Stimulated activated CD4-positive, alpha-beta T cell treated with anti-CD3 and anti-CD28 coated beads, TNF-alpha, amount 100 ng/mL, for 4 hours (primary cell): ENCODE results near the gene LPP.

ENCODE experiments used
- DNase-seq, 3 experiments: peaks; one replicate each; pipeline ENCODE4 v3.0.0-alpha.2; 2020; ENCODE audit warnings: low read depth in 3 of 3

Gene LPP

DNA sequence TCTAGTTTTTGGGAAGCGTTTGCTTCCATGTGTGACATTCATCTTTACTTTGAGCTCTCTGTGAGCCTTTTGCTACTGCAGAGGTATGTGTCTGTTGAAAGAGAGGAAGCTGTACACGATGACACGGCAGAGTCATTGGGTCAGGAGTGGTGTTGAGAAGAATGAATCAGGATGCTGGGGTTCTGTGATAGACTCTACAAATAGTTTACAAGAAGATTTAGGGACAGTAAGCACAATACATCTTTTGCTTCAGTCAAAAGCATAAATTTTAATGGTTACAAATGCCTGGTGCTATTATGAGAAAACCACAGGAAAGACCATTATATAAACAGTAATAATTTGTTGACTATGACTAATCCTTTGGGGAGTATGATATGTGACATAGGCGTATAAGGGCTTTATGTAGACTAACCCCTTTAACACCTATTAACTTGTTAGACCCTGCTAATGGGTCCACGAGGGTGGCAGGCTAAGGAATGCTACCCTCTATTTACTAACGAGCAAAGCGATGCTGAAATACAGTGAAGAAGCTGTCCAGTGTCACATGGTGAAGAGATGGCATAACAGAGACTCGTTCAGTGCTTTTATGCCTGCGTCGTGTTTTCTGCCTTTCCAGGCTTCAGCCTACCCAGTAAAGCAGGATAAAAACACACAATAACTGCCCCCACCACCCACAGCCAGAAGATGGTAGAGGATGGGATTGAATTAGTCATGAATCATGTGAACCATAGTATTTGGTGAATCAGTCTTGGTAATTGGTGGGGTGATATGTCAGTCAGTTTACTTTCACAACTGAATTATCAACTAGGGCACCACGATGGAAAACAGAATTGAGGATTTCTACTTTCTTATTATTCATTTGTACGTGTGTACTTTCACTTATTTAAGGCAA is 118.8 kb downstream of the LPP start:
- no peak for DNase-seq

DNA sequence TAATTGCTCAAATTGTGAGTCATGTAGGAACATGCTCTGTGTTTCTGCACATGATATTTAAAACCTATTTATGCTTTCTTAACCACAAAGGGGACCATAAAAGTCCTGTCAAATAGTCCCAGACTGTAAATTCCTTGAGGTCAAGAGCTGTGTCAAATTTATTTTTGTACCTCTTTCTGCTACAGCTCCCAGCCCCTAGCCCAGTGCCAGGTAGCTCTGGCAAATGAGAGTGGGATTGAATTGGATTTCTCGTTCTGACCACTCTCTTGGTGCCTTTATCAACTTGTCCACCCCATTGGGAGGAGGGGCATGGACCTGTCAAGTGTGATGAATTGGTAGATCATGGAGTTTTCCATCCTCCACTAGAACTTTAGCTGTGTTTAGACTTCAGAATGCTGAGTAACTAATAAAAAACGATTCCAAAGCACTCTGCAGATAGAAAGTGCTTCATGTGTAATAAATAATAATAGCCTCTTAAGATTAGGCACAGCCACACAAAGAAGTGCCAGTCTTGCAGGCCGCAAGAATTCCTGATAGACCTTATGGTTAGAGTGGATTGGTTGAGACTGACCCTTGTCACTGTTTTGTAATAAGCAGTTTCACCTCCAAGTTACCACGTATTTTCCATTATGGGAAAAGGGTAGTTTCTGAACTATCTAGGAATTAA is 120.4 kb downstream of the LPP start:
- no peak for DNase-seq

DNA sequence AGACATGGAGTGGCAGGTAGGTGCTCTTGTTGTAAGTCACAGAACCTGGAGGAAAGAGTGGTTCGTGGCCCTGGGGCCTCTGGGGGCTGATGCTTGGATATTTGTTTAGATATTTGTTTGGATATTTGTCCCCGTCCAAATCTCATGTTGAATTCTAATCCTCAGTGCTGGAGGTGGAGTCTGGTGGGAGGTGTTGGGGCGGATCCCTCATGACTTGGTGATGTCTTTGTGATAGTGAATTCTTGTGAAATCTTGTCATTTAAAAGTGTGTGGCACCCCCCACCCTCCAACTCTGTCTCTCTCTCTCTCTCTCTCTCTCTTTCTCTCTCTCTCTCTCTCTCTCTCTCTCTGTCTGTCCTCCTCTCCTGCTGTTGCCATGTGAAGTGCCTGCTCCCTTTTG is 122.4 kb downstream of the LPP start:
- no peak for DNase-seq

DNA sequence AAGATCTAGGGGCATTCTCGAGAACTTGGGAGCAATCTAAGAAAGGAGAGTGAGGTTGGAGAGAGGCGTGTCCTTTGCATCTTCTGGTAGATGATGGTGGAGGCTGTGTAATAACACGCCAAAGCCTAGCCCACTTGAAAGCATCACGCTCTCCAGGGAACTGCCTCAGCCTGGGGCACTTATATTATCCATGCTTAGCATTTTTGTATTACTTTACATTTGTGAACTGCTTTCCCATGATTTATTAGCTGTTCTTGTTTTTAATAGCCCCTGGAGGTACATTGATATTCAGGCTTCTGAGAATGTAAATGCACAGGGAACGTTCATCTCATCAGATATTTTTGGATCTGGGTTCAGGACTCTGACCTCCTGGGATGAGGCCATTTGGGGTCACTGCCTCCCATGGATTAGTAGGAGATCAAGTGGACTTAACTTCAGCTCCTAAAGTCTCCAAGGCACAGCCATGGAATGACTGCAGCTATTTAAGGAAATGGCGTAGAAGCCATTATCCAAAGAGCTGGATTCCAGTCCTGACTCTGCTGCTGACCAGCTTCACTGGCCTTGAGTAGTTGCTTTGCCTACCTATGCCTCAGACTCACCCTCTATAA is 124.9 kb downstream of the LPP start:
- no peak for DNase-seq

DNA sequence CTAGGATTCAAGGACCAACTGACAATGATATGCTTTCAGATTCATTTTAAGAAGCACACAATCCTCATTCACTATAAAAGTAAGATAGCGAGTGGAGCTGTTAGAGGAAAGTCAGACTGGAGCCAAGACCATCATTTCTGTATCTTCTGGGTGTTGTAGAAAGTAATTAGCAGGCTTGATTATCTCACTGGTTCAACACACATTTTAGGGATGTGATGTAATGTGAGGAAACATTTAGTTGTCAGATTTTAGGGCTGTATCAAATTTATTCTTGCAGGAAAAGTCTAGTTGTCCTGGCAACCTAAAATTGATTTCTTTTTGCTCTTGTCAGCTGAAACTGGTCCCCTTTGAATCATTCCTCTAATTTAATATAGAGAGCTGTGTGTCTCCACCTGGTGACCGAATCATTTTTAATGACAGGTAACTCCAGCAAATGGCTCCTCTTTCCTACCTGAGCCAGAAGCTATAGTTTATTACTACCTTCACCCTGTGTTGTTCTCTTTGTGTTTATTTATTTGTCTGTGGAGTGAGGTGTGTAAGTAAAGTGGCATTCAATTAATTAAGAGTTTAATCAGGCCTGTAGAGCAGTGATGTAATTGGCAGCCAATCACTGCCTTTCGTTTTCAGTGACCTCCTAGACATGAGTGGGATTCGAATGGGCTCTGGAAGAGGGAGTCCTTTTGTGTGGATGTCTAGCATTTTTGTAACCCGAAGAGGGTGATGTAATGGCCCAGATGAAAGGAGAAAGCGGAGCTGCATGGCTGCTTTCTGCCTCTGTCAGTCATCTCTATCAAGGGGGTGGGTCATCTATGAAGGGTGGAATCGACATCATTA is 125.8 kb downstream of the LPP start:
- no peak for DNase-seq

DNA sequence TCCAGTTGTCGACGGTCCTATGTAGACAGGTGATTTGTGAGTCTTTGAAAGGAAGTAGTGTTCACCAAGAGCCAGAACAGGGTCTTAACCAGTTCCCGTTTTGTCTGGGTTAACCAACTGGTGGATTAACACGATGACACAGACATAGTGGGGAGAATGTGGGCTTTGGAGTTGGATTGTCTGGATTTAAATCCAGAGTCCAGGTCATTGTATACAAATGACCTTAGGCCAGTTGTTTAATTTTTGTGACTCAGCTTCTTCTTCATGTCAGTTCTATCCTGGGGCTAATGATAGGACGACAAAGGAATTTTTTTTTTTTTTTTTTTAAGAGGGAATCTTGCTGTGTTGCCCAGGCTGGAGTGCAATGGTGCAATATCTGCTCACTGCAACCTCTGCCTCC is 126.7 kb downstream of the LPP start:
- DNase-seq, result no peak

DNA sequence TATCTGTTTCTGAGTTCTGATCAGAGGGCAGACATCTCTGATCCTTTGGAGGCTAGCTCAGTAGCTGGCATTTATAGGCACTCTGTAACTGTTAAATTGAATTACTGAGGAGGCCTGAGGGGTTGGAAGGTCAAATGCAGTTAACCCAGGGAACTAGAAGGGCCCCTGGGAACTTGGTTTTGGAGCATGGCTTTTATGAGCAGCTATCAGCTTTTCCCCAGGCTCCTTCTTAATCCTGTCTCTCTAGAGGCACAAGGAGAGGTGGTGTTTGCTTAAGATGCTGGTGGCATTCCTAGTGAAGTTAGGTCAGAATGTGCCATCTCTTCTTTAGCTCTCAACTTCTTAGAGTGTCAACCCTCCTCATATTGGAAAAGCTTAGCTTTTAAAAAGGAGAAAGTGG is 128.9 kb downstream of the LPP start:
- no peak for DNase-seq

DNA sequence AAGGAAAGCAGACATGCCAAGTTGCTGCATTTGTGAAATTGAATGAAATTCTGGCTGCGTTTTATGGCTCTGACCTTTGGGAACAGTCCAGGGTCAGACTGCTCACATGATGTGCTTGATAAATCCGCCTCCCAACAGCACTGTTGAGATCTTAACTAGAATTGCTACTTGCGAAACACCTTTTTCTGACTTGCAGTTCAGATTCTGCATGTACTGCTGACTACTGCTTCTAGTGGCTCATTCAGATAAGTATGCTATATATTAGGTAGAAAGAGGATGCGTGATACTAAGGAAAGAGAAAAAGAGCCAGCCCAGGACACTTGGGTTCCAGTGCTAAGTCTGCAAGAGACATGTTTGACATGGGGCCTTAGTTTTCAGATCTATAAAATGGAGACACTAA is 129.4 kb downstream of the LPP start:
- DNase-seq, result no peak

DNA sequence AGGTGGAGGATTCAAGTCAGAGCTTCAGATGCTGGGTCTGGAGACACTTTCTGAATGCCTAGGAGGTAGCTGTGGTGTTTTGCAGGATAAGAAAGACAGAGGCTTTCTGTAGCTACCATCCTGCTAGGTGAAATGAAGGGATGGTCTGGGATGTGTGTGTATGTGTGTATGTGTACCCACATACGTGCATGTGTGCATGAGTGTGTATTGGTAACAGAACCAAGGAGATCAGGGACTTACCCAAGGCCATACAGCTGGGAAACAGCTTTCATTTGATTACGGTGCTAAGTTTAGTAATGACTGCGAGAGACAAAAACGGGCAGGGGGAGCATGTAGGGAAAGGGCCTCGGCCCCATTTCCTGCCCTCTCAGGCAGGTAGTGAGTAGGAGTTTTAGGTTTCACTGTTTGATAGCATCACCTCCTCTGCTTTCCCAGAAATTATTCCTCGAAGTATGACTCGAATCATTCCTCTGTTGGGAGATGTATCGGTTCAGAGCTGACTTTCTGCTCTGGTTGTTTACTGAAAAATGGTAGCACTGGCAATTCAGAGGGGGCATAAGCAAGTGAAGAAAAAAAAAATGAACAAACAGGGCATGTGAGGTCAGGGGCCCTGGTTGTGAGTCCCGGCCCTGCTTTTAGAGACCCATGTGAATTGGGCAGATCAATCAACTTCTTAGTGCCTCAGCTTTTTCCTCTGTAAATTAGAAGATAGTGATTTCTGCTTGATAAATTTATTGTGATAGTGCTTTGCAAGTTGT is 130.7 kb downstream of the LPP start:
- no peak for DNase-seq

DNA sequence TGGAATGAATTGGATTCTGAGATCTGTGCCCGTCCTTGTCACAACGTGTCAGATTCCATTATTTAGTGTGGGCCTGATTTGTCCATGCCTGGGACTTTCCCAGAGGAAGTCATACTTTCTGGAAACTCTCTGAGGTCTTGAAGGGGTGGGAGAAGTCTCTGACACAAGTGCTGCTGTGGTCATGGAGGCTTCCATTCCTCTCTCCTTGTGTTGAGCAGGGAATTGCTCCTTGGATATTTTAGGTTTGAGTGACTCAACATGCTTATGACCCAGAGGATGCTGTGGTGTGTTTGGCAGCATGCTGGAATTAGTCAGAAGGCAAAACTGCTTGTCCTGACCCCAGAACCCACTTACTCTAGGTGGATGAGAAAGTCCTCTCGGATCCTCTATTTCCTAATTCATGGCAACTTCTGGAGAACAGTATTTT is 132.1 kb downstream of the LPP start:
- DNase-seq, result no peak

DNA sequence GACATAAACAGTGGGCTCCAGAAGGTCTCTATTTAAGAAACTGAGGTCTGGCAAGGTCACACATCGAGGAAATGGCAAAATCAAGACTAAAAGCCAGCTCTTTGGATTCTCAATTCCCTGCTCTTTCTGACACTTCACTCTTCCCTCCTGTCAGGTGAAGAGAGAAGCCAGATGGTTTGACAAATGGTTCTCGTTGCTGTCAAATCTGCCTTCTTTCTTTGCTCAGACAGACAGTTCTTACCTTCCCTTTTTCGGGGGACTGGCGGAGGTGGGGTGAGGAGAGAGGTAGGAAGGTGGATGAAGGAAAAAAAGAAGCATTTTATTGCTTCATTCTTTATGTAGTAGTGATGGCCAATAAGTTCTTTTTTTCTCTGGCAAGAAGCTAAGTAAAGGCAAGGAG is 133.4 kb downstream of the LPP start:
- no peak for DNase-seq

DNA sequence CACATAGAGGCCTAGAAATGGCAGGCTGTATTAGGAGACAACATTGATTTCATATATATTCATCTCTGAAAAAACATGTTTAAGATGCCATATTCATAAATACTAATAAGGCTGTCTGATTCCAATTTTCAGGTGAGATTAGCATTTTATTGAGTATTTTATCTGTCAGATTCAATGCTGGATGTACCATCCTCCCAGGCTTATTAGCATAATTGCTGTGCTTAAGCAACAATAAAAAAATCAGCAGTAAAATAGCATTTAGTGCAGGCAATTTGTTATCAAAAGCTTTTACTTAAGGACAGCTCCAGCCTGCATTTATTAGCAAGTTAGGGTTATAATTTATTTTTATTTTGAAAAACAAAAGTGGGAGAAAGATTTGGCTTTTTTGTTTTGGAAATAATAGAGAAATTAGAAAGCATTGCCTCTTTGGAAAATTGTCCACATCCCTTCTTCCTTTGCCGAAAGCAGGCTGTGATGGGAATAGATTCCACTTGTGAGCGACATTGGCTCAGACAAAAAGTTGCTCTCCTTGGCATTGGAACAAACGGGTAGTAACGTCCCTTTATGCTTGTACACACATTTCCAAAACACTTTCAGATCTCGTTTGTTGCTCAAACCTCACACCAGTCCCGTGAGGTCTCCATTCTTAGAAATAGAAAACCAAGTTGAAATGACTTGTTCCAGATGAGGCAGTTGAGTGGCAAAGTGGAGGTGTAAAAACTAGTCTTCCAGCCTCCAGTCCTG is 134.0 kb downstream of the LPP start:
- DNase-seq, result no peak

DNA sequence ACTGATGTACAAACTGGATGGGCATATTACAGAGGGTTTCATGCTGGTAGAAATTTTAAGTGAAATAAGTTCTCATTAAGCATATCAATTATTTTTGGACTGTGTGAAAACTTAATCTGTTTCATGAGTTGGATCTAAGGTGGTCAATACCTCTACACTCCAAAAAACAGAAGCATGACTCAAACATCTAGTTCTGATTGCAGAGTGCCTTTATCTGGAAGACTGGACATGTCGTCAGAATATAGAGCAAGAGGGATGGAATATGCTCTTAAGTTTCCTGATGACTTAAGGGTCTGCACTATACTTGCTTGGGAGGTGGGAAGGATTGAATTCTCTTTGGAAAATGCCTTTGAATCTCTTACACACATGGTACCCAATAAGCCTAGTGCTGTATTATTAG is 138.3 kb downstream of the LPP start:
- no peak for DNase-seq

DNA sequence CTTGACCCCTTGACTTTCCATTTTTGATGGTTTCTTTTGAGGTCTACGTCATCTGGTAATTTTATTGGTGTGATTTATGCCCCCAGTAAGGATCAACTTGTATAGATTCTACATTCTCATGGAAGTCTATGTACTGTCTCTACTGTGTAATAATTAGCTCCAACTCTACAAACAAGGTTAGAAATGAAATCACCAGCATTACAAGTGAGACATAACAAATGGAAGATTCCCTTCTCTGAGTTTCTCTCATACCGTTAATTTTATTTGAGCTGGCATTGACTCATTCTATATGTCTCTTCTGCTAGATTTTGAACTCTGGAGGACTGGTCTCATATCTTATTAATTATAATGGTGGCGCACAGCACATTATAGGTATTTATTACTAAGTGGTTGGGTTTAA is 138.9 kb downstream of the LPP start:
- DNase-seq, result no peak

DNA sequence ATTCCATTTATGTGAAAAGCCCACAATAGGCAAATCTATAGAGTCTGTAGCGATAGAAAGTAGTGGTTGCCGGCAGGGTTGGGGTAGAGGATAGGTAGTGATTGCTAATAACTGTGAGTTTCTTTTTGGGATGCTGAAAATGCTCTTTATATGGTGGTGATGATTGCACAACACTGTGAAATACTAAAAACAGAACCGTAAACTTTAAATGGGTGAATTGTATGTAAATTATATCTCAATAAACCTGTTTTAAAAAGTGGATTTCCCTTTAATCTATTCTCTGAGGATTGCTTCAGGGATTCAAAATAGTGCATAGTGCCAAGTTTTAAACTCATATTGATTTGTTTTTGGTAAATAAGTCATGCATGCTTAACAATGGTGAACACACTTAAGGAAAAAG is 140.2 kb downstream of the LPP start:
- DNase-seq, result no peak

DNA sequence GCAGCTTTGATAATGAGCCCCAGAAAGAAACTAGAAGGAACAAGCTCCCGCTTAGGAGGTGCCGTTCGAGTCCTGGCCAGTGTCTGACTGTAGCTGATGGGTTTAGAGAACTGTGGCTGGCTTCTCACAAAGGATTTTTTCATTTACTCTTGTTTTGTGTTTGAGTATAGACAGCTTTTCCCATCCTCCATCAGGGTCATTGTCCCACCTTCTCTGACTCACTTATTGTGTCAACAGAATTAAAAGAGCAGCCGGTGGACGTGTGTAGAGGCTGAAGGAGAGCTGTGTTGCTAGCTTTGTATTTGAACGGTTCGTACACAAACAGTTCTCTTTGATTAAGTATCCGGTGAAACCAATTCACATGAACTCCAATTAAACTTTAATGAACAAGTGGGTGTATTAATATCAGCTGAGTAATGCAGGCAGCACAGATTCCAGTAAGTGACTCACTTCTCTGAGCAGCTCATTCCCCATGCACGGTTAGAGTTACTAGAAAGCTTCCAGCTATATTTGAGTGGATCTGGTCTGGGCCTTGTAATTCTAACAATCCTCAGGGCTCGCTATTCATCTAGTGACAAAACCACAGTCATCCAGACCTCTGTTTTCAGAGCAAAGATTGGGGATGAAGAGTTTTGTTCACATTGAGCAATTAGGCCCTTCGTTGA is 141.0 kb downstream of the LPP start:
- no peak for DNase-seq

DNA sequence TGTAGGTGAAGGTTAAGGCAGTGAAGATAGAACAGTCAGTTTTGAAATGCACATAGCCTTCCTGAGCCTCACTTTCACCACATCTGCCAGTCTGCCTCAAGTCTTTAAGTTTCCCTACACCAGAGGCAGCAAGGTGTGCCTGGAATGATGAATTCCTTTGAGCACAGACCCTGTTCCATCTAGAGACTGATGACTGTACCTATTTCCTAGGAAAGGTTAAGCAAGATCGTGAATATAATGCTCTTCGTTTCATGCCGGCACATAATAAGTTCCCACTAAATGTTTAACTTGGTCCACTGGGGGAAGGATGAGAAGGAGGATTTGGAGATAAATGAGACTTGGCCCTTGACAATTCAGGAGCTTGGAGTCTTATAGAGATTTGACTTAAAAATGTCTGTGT is 141.9 kb downstream of the LPP start:
- DNase-seq, result no peak

DNA sequence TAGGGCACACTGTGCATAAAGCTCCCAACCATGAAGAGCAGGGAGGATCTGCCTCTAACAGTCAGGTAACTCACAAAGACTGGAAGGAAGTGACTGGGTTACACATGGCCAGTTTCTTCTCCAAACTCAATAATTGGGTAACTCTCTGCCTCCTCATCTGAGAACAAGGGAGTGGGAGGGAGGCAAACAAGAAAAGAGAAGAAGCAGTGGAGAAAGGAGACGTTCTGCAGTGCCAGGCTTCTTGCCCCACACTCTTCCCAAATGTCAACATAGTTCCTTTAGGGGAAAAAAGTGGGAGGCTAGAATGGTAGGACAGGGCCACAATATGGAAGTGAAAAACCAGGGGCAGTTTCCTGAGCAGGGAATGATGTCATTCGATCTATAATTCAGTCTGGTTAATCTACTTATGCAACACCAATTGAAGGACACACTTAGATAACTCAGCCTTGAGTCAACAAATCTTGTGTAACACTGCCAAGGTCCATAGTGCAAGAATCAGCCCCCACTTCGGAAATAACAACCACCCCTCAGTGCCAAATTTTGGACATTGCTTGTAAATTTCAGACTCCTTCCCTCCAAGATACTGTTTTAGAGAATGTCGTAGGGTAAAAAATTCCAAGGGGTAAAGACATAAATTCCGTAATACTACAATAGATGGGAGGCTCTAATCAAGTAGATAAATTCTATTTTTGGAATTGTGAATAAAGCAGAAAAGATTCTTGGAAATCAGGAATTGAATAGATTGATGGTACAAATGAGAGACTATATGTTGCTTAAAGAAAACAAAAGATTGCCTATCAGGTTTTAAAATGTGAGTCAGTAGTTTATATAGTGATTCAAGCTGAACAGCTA is 143.0 kb downstream of the LPP start:
- no peak for DNase-seq

DNA sequence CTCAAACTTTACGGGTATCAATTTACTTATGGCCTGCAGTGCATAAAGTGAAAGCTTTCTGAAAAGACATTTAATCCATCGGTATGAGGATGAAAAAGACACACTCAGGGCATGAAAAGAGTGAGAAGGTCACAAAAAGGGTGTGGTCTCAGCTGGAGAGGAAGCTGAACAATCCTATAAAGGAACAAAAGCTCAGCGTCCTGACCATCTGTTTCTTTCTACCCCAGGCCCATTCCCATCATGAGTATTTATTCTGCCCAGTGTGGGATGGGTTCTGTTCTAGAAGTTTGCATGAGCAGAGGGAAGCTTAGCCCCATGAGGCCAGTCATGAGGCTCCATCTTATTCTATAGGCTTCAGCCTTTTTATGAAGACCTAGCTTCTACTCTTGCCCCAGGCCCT is 144.6 kb downstream of the LPP start:
- DNase-seq, result no peak
